GM18511 (cell line): ENCODE measurements around the gene STAG2.
"Not testable (repeated sequence)": the region's sequence is repeated elsewhere in the genome, so short reads cannot be mapped to it uniquely, and the experiment has no call there.

Experiments used
- ATAC-seq: cut with Tn5 transposase; IDR thresholded peaks from one replicate; pipeline ENCODE4 v1.9.1; 2021; ENCODE audit warnings: mild to moderate bottlenecking, moderate library complexity; ENCODE audit not compliant: unreplicated experiment

Gene STAG2

DNA sequence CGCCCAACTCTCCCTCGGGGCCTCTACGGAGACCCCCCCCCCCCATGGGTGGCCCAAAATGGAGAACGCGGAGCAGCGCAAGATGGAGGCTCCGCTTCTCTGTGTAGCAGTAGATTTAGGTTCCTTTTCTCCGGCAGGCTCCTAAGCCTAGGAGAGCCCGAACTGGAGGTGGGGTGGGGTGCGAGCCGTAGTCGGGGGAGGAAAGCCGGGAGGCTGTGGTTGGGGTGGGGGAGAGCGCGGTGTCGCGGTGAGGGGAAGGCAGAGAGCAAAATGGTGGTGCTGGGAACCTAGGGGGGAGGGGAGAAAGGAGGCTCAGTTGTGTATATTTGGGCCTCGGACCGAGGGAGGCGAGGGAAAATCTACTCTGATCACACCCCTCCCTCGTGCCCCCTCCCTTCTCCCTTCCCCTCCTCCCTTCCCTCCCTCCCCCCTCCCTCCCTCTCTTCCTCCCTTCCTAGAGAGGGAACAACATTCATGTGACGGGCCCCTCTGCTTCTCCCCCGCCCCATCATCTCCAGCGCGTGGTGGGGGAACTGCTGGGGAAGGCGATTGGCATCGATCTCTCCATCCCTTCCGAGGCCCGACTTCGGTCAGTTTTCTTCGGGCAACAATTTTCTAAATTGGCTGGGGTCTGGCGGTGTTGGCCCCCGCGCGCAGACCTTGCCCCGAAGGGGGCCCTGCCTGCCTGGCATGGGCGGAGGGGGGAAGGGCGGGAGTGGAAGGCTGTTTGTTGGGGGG lies at the start of gene STAG2:
Gene STAG2 (plus strand): TSS at position 439 of the 738 bp plus-strand sequence. CDS start 60,922 bp downstream, outside the sequence.
- no peak for ATAC-seq

GRCh38 chrX:123917069-123917468 lies 44.4 kb upstream of the STAG2 start:
- no peak for ATAC-seq

GRCh38 chrX:123918106-123918721 lies 43.3 kb upstream of the STAG2 start:
- ATAC-seq = no peak

GRCh38 chrX:123920105-123920785 lies 41.3 kb upstream of the STAG2 start:
- ATAC-seq = no peak

DNA sequence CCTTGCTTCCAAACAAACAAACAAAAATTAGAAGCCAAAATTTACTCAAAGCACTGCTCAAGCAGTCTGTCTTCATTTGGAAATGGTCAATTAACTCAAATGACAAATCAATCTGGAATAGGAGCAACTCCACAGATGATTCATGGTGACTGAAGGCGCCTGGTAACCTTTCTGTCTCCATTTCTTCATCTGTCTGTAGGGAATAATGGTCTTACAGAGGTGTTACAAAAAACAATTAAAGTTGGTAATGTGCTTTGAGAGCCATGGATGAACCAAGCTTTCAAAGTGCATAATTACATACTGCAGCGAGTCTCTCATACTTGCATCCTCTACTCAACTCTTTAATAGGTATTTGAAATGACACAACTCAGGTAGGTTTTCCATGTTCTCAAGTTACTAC lies 38.3 kb upstream of the STAG2 start:
- ATAC-seq = no peak

DNA sequence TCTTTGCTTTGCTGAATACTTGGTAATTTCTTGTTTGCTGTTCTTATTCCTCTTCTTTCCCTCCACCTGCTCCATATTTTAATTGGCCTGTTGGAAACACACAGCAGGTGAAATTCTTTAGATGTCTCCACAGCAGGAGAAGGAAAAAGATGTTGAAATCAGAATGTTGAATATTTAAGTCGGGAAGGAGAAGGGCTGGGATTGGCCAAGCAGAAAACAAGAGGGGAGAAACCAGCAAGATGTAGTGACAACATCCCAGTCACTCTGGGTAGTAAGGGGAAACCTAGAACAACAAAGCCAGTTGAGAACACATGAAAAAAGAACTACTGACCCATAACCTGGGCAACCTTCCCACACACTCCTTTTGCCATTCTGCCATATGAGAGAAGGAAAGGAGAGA lies 37.3 kb upstream of the STAG2 start:
- ATAC-seq = no peak

DNA sequence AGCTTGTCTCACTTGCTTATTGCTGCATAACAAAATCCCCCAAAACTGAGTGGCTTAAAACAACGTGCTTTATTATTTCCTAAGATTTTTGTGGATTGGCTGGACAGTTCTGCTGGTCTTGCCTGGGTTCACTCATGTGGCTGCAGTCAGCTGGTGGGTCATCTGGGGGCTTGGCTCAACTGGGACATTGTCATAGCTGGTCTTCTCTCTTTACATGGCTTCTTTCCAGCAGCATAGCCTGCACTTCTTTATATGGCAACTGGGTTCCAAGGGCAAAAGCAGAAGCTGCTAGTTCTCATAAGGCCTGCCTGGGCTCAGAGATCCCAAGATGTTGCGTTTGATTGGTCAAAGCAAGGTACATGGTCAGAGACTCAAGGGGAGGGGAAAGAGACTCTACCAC lies 33.7 kb upstream of the STAG2 start:
- no peak for ATAC-seq

DNA sequence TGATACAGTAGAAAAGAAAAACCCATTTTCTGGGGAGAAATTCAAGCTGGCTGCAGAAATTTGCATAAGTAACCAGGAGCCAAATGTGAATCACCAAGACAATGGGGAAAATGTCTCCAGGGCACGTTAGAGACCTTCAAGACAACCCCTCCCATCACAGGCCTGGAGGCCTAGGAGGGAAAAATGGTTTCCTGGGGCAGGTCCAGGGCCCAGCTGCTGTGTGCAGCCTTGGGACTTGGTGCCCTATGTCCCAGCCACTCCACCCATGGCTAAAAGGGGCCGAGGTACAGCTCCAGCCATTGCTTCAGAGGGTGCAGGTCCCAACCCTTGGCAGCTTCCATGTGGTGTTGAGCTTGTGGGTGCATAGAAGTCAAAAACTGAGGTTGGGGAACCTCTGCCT lies 29.5 kb upstream of the STAG2 start:
- not testable (repeated sequence) for ATAC-seq

DNA sequence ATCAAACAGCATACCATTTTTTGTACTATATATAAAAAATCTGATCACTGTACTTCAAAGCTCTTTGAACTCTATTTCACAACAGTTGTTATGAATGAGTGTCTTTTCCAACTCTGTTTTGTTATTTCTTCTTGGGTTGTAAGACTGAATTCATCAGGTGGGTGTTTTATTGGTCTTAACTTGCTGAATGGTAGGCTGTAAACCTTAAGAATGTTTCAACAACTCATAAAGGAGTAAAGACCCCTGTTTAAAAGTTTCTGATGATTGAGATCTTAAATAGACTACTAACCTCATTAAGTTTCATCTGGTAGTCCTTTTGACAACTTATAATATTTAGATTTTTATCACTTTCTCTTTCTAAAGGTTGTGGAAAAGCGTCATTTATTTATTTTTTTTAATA lies 18.4 kb upstream of the STAG2 start:
- no peak for ATAC-seq

GRCh38 chrX:123943488-123943887 lies 18.0 kb upstream of the STAG2 start:
- ATAC-seq = no peak

GRCh38 chrX:123949846-123950245 lies 11.7 kb upstream of the STAG2 start:
- ATAC-seq = no peak

DNA sequence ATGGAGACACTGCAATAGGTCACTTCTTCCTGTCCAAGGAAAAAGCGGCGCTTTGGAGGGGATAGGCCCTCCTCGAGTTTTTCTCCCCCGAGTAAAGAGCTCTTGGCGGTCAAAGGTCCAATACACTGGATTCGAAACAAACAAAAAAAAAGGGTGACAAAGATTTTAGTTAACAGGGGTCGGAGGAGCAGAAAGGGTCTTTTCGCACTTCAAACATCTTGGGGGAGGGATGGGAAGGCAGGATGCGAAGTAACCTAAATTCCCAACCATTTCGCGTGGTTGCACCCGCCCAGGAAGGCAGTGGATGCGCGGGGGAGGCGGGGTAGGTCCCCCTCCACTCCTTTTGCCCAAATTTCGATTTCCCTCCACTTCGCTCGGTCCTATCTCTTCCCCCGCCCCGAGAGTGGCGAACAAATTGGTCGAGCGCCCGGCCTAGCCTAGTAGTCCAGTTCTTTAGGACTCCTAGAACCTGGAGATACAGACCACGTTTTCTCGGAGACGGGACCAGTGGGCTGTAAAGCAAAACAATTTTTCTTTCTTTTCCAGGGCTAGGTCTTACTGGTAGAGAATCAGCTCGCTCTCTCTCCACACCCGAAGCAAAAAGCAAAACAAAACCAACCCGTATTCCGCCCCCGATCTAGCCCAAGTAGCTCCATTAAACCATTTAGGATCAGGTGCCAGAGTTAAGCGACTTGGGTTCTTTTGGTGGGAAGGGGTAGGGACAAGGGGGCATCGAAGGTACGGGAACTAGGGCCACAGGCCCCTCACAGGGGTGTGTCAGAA lies 2.0 kb upstream of the STAG2 start:
- no peak for ATAC-seq

- ATAC-seq = no peak
Measured at GRCh38 chrX:123960956-123961267, 594 bp upstream of the STAG2 start.

DNA sequence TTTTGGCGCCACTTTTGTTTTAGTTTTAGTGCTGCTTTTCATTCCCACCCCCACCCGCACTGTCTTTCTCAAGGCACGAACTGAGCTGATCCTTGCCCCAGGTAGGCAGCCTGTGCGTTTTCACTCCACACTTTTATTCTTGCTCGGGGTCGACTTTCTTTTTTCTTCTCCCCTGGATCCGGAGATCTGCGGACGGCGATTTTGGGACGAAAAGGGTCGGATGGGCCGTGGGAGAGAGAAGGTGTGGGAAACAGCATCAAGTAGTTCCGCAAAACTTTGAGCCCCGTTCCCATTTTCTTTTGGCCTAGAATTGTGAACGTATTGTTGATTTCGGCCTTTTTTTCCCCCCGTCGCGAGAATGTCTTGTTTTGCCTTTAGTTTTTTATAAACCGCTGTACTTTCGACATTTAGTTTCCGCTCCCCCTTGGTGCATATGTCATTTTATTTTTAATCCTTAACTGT lies 531 bp downstream of the STAG2 start:
- ATAC-seq = no peak

GRCh38 chrX:123962794-123963373 lies 1.4 kb downstream of the STAG2 start:
- ATAC-seq = peak; percentile 60

DNA sequence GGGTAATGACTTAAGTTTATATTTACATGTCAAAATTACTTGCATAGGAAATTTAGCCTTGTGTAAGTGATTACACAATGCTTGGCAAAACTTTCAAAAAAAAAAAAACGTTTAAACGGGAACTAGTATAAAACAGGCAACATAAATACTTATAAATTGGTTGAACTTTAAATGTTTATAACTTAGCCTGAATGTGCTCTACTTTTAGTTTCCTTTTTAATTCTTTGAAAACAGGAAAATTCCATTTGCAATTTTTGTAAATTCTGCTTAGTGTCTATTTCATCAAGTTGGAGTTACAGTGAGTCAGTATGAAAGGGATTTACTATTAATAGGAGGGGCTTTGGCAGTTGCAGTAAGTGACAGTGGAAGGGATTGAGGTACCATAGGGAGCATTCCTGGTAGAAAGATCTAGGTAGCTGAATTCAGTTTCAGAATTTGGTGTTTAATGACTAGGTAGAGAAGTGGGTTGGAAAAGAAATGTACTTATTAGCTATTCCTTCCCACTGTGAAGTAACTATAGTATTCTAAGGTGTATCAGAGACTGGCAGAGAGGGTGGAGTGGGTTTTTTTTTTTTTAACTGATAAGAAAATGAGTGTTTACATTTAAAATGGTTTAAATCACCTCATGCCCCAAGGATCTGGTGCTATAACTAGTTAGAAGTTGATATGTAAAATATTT lies 2.8 kb downstream of the STAG2 start:
- no peak for ATAC-seq

DNA sequence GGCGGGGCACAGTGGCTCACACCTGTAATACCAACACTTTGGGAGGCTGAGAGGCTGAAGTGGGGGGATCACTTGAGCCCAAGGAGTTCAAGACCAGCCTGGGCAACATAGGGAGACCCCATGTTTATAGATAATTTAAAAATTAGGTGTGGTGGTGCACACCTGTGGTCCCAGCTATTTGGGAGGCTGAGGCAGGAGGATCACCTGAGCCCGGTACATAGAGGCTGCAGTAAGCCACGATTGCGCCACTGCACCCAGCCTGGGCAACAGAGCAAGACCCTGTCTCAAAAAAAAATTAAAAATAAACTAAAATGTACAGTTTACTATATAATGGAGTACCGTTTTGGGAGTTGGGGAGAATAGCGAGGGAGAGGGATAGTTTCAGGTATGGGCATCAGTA lies 4.2 kb downstream of the STAG2 start:
- no peak for ATAC-seq

- no peak for ATAC-seq
Measured at GRCh38 chrX:123967497-123967896, 6.0 kb downstream of the STAG2 start.

GRCh38 chrX:123968383-123969050 lies 7.0 kb downstream of the STAG2 start:
- no peak for ATAC-seq

DNA sequence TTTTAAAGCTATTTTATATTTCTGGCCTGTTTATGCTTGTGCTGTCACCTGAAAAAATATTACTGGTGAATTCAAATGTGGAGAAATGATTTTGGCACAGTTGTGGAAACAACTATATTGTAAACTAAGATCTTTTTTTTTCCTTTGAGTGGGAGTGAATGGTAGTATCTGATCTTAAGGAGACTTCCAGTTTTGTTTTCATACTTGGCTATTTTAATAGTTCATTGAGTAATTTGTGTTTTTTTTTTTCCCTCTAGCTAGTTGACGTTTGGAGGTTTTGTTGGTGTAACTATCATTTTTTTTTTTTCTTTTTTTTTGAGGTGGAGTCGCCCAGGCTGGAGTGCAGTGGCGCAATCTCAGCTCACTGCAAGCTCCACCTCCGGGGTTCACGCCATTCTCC lies 10.5 kb downstream of the STAG2 start:
- ATAC-seq = no peak
